PFSK-1 (cell line): ENCODE measurements around the gene DDX43.

Experiments
- POLR2AphosphoS5 ChIP-seq: IDR thresholded peaks from 2 replicates; pipeline ENCODE4 v1.6.1; 2012; ENCODE audit warnings: low read depth, mild to moderate bottlenecking, control low read depth, low read length, moderate library complexity
- TAF1 ChIP-seq: IDR thresholded peaks from 2 replicates; pipeline ENCODE4 v1.6.1; 2012; ENCODE audit warnings: low read length, control low read depth, borderline replicate concordance; ENCODE audit not compliant: insufficient read depth

GRCh38 chr6:73388800-73389512 lies 5.7 kb upstream of the DDX43 start:
- TF ChIP-seq TAF1 (no peak), POLR2AphosphoS5 (no peak)
